Measurements from ENCODE around the gene MLN.
A peak's percentile ranks its signal among the peaks of the same experiment; 100 is the strongest.

The MLN gene

GRCh38 chr6:33813990-33814985 is 10.5 kb upstream of the MLN start:
- DNase-seq (ENCODE audit: low read depth in 2 of 2), result no peak

DNA sequence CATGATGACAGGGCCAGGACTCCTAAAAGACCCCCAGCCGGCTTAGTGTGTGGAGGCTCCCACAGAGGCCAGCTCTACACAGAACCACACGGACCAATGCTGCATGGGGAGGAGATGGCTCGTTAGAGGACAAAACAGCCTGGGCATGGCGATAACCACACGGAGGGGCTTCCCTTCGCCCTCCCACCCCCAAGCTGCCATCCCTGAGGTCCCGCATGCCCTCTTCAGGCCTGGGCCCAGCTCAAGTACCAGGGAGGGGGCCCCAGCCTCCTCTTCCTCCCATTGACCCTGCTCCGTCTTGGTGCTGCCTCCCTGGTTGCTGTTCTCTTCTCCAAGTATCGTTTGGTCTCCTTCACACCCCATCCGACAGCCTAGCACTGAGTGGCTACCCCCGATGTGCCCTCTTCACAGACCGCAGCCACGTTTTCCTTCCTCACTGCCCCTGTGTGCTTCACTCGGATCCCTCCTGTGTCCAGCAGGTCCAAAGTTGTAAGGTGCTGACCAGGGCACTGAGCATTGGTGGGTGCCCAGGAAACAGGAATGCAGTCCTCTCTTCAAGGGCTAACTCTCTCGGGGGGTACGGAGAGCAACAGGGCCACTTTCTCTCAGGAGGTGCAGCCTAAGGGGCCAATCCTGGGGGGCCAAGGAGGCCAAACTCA is 9.6 kb upstream of the MLN start:
- DNase-seq (ENCODE audit: low read depth in 2 of 2), result no peak

DNA sequence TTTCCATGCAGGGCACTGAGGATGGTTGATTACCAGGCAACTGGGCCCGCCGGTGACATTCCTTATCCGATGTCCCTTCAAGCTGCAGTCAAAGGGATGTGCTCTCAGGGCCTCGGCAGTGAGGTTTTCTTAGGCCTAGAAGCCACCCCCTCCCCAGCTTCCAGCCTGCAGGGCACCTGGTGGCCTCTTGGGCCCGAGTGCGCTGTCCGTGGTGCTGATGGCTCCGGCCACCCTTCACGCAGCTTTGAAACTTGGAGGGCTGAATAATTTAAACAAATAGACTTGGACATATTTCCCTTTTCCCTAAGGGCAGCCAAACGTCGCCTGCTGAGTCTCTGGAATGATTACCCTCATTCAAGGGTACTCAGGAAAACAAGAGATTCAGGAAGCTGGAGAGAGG is 8.9 kb upstream of the MLN start:
- DNase-seq (ENCODE audit: low read depth in 2 of 2), result peak in 1 of 2 donors; percentile 24

DNA sequence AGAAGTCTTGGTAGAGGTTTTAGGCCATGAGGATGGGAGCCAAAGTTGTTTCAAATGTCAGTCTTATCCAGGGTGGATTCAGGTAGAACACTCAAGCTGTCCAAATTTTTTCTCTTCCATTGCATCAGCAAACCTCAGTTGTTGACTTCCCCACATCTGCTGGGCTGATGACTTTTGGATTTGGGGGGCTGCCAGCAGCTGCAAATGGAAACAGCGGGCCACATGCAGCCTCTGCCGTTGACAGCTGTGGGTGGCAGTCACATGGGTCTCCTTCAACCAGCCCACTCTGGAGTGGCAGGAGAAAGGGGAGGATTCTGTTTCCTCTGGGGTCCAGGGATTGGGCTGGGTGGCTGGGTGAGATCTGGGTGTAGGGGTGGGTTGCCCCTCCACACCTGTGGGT is 5.8 kb upstream of the MLN start:
- DNase-seq (ENCODE audit: low read depth in 2 of 2), result no peak

GRCh38 chr6:33808641-33809180 is 4.9 kb upstream of the MLN start:
- no peak for DNase-seq (ENCODE audit: low read depth in 2 of 2)

DNA sequence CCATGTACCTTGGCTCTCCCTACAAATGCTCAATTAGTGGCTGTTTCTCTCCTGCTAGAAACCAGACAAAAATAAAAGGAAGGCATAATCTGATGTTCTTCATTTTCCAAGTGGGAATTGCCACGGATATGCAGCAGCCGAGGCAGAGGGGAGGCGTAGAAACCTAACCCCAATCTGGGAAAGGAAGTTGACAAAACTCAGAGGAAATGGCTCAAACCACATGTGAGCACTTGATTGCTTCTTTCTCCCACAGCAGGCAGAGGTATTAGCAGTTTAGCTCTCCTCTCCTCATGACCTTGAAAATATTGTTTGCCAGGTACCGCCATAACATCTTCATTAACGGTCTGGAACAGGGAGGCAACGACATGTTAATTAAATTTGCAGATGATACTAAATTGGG is 3.8 kb upstream of the MLN start:
- no peak for DNase-seq (ENCODE audit: low read depth in 2 of 2)

GRCh38 chr6:33806841-33807240 is 3.0 kb upstream of the MLN start:
- no peak for DNase-seq (ENCODE audit: low read depth in 2 of 2)

DNA sequence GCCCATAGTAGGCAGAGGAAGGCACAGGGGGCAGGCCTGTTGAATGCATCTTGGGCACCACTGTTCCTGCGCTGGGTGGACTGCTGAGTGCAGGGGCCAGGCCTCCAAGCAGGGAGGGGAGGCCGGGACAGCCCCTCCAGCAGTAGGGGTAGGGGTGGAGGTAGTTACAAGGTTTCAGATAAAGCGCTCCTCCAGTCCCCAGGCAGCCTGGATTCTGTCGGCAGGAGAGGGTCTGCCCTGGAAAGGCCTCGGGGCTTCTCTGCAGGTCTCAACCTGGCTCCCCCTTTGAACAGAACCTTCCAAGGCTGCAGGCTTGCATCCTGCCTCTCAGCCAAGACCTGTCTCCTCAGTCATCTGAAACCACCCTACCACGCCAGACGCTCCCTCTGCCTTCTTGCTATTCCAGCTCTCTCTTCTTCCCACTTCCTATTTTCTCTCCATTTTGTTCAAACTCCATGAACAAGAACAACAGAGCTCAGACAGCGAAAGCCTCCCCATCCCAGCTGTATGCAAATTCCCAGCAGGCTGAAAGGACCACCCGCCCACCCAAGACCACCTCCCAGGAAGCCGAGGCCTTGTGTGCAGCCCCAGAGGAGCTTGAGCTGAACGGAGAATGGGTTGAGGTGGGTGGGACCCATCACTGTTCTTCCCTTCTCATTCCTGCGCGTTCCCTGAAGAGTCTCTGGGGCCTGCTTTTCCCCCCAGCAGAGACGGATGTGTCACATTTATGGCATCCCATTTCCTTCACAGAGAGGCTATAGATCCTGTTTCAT is 1.4 kb downstream of the MLN start:
- no peak for DNase-seq (ENCODE audit: low read depth in 2 of 2)

GRCh38 chr6:33801611-33802010 is 2.2 kb downstream of the MLN start:
- no peak for DNase-seq (ENCODE audit: low read depth in 2 of 2)

DNA sequence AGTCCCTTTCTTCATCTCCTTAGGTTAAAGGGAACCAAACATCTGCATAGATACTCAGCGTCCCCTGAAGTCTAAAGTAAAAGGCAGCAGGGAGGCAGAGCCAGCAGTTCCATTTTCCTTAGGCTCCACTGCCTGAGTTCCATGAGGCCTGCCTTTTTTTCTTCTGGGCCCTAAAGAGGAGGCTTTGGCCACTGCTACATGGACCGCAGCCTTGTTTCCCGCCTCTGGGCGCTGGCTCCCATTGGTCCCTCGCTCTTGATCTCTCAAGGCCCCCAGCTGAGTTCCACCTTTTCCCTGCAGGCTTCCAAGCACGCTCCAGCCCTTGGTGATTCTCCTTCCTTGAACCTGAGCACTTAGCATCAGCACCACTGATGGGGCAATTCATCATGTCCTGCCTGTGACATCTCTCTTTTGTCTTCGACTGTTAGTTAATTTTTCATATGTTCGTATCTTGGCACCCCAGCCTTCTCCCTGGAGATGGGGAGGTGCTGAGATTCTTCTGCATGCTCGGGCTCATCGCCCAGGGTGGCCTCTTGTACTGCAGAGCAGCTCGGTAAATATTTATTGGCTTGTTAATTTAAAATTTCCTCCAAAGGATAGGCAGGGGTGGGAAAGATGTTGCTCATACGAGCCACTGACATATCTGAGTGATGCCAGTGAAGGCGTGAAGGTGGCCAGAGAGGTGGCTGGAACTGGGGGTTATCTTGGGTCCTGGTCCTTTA is 3.4 kb downstream of the MLN start:
- no peak for DNase-seq (ENCODE audit: low read depth in 2 of 2)

DNA sequence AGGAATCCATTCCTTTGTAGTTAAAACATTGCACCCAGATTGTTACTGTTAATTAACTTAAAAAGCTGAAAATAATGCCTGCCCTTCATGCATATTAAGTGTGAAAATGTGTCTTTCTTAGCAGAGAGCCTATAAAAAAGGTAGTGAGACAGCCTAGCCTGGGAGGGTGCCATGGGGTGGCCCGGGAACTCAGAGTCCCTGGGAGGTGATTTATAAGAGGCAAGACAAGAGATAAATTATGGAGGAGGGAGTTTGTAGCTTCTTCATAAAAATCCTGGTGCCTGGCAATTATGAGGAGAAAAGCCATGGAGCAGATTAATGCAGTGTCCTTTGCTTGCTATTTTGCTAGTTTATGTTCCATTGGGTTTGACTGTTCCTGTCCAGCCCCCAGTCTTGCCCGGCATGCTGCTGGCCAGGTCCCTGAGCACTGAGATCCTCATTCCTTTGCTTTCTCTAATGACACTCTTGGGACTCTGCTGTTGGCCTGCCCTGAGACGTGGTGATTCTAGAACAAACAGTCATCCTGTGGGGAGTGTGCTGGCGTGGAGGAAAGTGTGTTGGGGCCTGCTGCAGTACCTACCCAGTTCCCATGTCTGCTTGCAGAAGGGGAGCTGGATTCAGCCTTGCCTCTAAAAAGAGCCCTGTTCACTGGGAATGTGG is 4.2 kb downstream of the MLN start:
- DNase-seq (ENCODE audit: low read depth in 2 of 2), result no peak

DNA sequence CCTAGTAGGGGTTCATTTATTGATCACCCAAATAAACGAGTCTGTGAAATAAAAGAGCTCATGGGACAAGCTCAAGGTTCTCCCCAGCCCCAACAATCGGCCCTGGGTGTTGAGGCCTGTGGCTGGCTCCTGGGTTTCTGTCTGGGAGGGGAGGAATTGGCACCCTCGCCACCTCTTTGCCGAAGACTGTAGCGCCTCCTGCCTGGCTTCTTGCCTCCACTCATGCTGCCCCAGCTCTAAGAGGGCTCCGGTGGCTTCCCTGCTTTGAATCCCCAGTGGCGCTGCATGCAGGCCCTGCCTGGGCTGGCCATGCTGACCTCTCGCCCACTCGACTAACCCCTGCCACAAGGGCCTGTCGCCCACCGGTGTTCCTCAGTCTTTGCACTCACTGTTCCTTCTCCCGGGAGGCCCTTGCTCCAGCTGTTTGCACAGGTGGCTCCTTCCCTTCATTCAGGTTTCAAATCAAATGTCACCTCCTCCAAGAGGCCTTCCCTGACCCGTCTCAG is 5.4 kb downstream of the MLN start:
- DNase-seq (ENCODE audit: low read depth in 2 of 2), result no peak

- DNase-seq (ENCODE audit: low read depth in 2 of 2), result no peak
Measured at GRCh38 chr6:33797626-33798342, 6.0 kb downstream of the MLN start.

- DNase-seq (ENCODE audit: low read depth in 2 of 2), result no peak
Measured at GRCh38 chr6:33794910-33795623, 8.7 kb downstream of the MLN start.

DNA sequence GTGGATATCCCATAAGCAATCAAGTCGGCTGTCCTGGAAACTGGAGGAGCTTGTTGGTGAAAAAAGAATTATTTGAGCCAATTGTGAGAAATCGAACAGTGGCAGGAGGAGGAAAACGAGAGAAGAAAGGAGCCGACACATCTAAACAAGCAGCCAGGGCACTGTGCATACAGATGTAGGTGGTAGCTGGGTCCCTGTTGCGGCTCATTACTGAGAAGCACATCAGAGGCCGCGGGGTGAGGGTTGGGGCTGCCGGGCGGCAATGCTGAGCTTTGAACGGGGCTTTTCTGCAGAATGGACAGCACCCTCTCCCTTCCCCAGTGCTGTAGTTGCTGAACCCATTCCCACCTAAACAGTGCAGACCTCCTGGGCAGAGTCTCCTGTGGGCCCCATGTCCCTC is 10.8 kb downstream of the MLN start:
- DNase-seq (ENCODE audit: low read depth in 2 of 2), result no peak

DNA sequence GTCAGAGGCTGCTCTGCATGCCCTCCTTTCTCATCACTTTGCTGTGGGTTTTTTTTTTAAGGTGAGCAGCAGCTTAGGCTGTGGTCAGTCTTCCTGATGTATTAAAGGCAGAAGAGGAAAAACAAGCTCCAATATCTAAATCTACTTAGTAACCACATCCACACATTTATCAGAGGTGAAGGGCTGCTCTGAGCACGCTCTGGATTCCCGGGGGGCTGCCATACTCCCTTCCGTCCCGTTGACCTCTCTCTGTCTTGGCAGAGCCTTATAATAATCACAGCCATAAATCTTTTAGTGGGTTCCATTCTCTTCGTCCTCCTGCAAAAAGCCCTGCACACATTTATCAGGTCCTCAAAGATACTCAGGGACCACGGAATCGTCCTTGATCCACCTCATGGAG is 12.2 kb downstream of the MLN start:
- no peak for DNase-seq (ENCODE audit: low read depth in 2 of 2)

DNA sequence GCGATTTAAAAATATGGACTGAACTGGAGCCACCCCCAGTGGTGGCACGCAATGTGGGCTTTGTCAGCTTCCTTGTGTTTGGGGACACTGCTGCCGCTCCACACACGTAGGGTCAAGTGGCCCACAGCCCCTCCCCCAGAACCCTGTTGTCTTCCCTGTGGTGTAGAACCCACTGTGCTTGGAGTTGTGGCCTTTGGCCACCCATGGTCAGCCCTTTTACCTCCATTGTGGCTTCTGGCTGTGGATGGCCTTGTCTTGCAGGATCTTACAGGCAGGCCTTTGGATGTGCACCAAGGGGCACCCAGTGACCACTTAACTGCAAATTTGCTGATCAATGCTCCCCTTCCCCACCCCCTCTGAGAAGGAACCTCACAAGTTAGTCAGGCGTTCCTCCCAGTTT is 12.9 kb downstream of the MLN start:
- no peak for DNase-seq (ENCODE audit: low read depth in 2 of 2)

- no peak for DNase-seq (ENCODE audit: low read depth in 2 of 2)
Measured at GRCh38 chr6:33790379-33790778, 13.4 kb downstream of the MLN start.

DNA sequence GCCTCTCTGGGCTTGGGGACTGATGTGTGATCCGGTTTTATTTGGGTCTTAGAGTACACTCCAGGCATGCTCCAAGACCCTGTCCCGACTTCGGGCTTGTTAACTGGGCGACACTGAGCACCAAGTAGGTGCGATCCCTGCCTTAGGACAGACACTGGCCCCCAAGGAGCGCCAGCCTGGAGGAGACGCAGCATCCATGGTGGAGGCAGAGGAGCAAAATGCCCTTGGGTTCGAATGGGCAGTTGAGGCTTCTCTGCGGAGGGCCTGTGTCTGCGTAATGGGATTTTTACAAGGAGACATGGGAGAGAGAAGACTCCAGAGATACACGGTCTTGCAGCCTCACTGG is 14.3 kb downstream of the MLN start:
- DNase-seq (ENCODE audit: low read depth in 2 of 2), result no peak

Measured in stimulated activated CD4-positive, alpha-beta T cell treated with anti-CD3 and anti-CD28 coated beads, Interleukin-1b, Interleukin-23, amount 100 ng/mL, for 4 hours (primary cell).